Mesothelial cell of epicardium (in vitro differentiated cells): ENCODE results near the gene TRAF2. TPM values are rescaled to one million over a fixed set of nuclear protein-coding genes. Genes with fewer than 3 reads are reported as not detected.
"Not testable (repeated sequence)": the region's sequence is repeated elsewhere in the genome, so short reads cannot be mapped to it uniquely, and the experiment has no call there.

Experiments
- DNase-seq, 2 experiments: peaks; one replicate each; pipeline ENCODE4 v3.0.0; 2021; ENCODE audit warnings: low spot score in 2 of 2; ENCODE audit not compliant: unreplicated experiment in 2 of 2
- H3K27ac Mint-ChIP-seq: 2 replicates; pipeline ENCODE4 v1.8.0; 2021; ENCODE audit warnings: mixed read lengths
- H3K27me3 Mint-ChIP-seq: 2 replicates; pipeline ENCODE4 v1.8.0; 2021; ENCODE audit warnings: low read depth, mixed read lengths
- H3K36me3 Mint-ChIP-seq: 2 replicates; pipeline ENCODE4 v1.8.0; 2021; ENCODE audit warnings: mixed read lengths
- H3K4me1 Mint-ChIP-seq: 2 replicates; pipeline ENCODE4 v1.8.0; 2021; ENCODE audit warnings: mixed read lengths
- H3K4me3 Mint-ChIP-seq: 2 replicates; pipeline ENCODE4 v1.8.0; 2021; ENCODE audit warnings: mild to moderate bottlenecking, moderate library complexity, mixed read lengths
- H3K9me3 Mint-ChIP-seq: 2 replicates; pipeline ENCODE4 v1.8.0; 2021; ENCODE audit warnings: mixed read lengths
- total RNA-seq: library from RNA; stranded (reverse); gene quantifications from 3 replicates; pipeline ENCODE4 v1.2.1, GENCODE V29; 2021
- TF ChIP-seq, protein P1 (sequence below): fragments of 200-600 bp; sonication (generic); IDR thresholded peaks from one replicate; pipeline ENCODE4 v1.5.0; 2021; ENCODE audit warnings: antibody characterized with exemption; ENCODE audit not compliant: unreplicated experiment

The TRAF2 gene
- total RNA-seq, 1 donor from 2014 or later = 17.4 TPM

- TF ChIP-seq, protein P1, sequence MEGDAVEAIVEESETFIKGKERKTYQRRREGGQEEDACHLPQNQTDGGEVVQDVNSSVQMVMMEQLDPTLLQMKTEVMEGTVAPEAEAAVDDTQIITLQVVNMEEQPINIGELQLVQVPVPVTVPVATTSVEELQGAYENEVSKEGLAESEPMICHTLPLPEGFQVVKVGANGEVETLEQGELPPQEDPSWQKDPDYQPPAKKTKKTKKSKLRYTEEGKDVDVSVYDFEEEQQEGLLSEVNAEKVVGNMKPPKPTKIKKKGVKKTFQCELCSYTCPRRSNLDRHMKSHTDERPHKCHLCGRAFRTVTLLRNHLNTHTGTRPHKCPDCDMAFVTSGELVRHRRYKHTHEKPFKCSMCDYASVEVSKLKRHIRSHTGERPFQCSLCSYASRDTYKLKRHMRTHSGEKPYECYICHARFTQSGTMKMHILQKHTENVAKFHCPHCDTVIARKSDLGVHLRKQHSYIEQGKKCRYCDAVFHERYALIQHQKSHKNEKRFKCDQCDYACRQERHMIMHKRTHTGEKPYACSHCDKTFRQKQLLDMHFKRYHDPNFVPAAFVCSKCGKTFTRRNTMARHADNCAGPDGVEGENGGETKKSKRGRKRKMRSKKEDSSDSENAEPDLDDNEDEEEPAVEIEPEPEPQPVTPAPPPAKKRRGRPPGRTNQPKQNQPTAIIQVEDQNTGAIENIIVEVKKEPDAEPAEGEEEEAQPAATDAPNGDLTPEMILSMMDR = no peak
- peaks cover 19% of the 10 kb centered on the region for H3K36me3 Mint-ChIP-seq
- H3K4me1 Mint-ChIP-seq = peaks cover 5% of the 10 kb centered on the region
- no peak for DNase-seq
- peaks cover 15% of the 10 kb centered on the region for H3K9me3 Mint-ChIP-seq
- peak overlapping the region; percentile 47 for H3K27ac Mint-ChIP-seq
- H3K4me3 Mint-ChIP-seq = peak overlapping the region; percentile 83
- H3K27me3 Mint-ChIP-seq = no peaks in the 10 kb centered on the region
These were observed 21.1 kb upstream of the TRAF2 start for GRCh38 chr9:136865041-136865767.

DNA sequence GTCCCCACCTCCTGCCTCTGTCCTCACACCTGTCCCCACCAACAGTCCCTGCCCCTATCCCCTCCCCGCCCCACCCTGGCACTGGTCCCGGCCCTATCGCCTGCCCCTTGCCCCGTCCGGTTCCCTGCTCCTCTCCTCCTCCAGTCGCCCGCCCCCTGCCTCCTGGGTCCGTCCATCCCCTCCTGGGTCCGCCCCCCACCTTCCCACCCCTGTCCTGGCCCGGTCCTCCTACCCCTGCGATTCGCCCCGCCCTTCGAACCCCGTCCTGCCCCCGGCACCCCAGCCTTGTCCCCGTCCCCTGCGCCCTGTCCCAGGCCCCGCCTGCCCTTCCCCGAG is 20.6 kb upstream of the TRAF2 start:
- no peaks in the 10 kb centered on the region for H3K27me3 Mint-ChIP-seq
- H3K27ac Mint-ChIP-seq = no peak overlapping the region
- TF ChIP-seq, protein P1 = no peak
- DNase-seq = no peak
- peaks cover 15% of the 10 kb centered on the region for H3K9me3 Mint-ChIP-seq
- peaks cover 5% of the 10 kb centered on the region for H3K4me1 Mint-ChIP-seq
- peak overlapping the region; percentile 83 for H3K4me3 Mint-ChIP-seq
- H3K36me3 Mint-ChIP-seq = peaks cover 19% of the 10 kb centered on the region

- Mint-ChIP-seq H3K36me3 (peaks cover 19% of the 10 kb centered on the region), H3K9me3 (peaks cover 19% of the 10 kb centered on the region), H3K4me3 (peak overlapping the region; percentile 49)
- not testable (repeated sequence) for H3K27ac Mint-ChIP-seq, H3K27me3 Mint-ChIP-seq, H3K4me1 Mint-ChIP-seq, DNase-seq
These were observed 19.4 kb upstream of the TRAF2 start for GRCh38 chr9:136866898-136867421.

GRCh38 chr9:136867480-136867879 is 18.8 kb upstream of the TRAF2 start:
- H3K36me3 Mint-ChIP-seq = peaks cover 17% of the 10 kb centered on the region
- peak overlapping the region; percentile 43 for H3K4me3 Mint-ChIP-seq
- H3K4me1 Mint-ChIP-seq = peaks cover 5% of the 10 kb centered on the region
- peaks cover 19% of the 10 kb centered on the region for H3K9me3 Mint-ChIP-seq
- TF ChIP-seq, protein P1 = no peak
- H3K27me3 Mint-ChIP-seq = no peaks in the 10 kb centered on the region
- no peak overlapping the region for H3K27ac Mint-ChIP-seq
- no peak for DNase-seq

DNA sequence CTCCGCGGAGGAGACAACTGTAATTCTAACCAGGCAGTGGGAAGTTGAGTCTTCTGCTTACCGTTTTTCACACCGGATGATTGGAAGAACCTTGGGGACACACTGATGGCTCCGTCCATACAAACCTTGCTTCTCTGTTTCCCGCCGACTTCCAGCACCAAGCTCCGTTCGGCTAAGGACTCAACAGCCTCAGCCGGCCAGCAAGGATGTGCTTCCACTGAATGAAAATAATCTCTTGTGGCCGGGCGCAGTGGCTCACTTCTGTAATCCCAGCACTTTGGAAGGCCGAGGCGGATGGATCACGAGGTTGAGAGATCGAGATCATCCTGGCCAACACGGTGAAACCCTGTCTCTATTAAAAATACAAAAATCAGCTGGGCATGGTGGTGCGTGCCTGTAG is 18.4 kb upstream of the TRAF2 start:
- no peak for DNase-seq
- peaks cover 19% of the 10 kb centered on the region for H3K9me3 Mint-ChIP-seq
- peaks cover 17% of the 10 kb centered on the region for H3K36me3 Mint-ChIP-seq
- H3K27ac Mint-ChIP-seq = no peak overlapping the region
- TF ChIP-seq, protein P1 = no peak
- no peaks in the 10 kb centered on the region for H3K27me3 Mint-ChIP-seq
- H3K4me3 Mint-ChIP-seq = peak overlapping the region; percentile 43
- H3K4me1 Mint-ChIP-seq = peaks cover 5% of the 10 kb centered on the region

DNA sequence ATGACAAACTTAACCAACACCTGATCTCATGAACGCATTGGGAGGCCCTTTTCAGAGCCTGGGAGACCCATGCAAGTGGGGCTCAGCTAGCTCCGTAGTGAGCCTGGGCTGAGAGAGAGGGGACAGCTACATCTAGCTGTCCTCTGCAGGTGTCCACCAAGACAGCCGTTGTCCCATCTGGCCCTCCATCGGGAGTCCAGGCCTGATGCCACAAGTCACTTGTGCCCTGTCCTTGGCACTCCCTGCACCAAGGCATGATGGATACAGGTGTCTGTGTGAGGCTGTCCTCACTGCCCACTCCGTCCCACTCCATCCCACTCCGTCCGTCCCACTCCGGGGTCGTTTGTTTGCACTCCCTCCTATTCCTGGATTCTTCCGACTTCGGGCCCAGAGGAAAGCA is 17.7 kb upstream of the TRAF2 start:
- H3K27ac Mint-ChIP-seq = no peak overlapping the region
- peak overlapping the region; percentile 55 for H3K4me3 Mint-ChIP-seq
- H3K9me3 Mint-ChIP-seq = peaks cover 19% of the 10 kb centered on the region
- TF ChIP-seq, protein P1 = no peak
- no peaks in the 10 kb centered on the region for H3K27me3 Mint-ChIP-seq
- H3K36me3 Mint-ChIP-seq = peaks cover 17% of the 10 kb centered on the region
- DNase-seq = no peak
- H3K4me1 Mint-ChIP-seq = peaks cover 5% of the 10 kb centered on the region

DNA sequence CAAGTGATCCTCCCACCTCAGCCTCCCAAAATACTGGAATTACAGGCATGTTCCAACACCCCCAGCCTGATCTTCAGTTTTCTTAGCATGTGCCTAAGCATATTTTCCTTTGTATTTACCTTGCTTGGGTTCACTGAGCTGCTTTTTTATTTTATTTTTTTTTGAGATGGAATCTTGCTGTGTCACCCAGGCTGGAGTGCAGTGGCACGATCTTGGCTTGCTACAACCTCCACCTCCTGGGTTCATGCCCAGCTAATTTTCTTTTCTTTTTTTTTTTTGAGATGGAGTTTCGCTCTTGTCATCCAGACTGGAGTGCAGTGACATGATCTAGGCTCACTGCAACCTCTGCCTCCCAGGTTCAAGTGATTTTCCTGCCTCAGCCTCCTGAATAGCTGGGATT is 16.7 kb upstream of the TRAF2 start:
- H3K4me3 Mint-ChIP-seq, H3K27me3 Mint-ChIP-seq, H3K4me1 Mint-ChIP-seq, H3K27ac Mint-ChIP-seq, DNase-seq: not testable (repeated sequence)
- H3K9me3 Mint-ChIP-seq = peaks cover 19% of the 10 kb centered on the region
- peaks cover 15% of the 10 kb centered on the region for H3K36me3 Mint-ChIP-seq
